Mesenchymal stem cell (in vitro differentiated cells and primary cell): ENCODE measurements around the gene CSK.
A peak's percentile ranks its signal among the peaks of the same experiment; 100 is the strongest.

Experiments
- DNase-seq: peaks from one replicate; pipeline ENCODE4 v3.0.0-alpha.2; 2013
- H2AFZ ChIP-seq: one replicate; pipeline ENCODE4 v1.6.1; 2013; ENCODE audit warnings: low read depth, mild to moderate bottlenecking, control low read depth, inconsistent platforms, low read length, moderate library complexity
- H2AK5ac ChIP-seq: 2 replicates; pipeline ENCODE4 v1.6.1; 2013; ENCODE audit warnings: low read length, moderate library complexity, mild to moderate bottlenecking, inconsistent platforms; ENCODE audit not compliant: severe bottlenecking
- H2BK120ac ChIP-seq: one replicate; pipeline ENCODE4 v1.6.1; 2013; ENCODE audit warnings: low read depth, mild to moderate bottlenecking, inconsistent platforms, low read length, moderate library complexity
- H2BK12ac ChIP-seq, 2 experiments: one replicate each; pipeline ENCODE4 v1.6.1; 2013; ENCODE audit warnings: inconsistent platforms in 2 of 2, low read length in 2 of 2, mild to moderate bottlenecking in 2 of 2, moderate library complexity in 2 of 2, control low read depth in 1 of 2
- H2BK15ac ChIP-seq: one replicate; pipeline ENCODE4 v1.6.1; 2013; ENCODE audit warnings: mild to moderate bottlenecking, low read depth, inconsistent platforms; ENCODE audit not compliant: poor library complexity, severe bottlenecking
- H2BK5ac ChIP-seq: 2 replicates; pipeline ENCODE4 v1.6.1; 2013; ENCODE audit warnings: low read depth, mild to moderate bottlenecking, low read length, control low read depth, inconsistent platforms; ENCODE audit not compliant: poor library complexity, severe bottlenecking
- H3K14ac ChIP-seq, 2 experiments: one replicate each; pipeline ENCODE4 v1.6.1; 2013; ENCODE audit warnings: inconsistent platforms in 2 of 2, low read length in 2 of 2, control low read depth in 1 of 2, mild to moderate bottlenecking in 1 of 2, moderate library complexity in 1 of 2
- H3K18ac ChIP-seq, 2 experiments: one replicate each; pipeline ENCODE4 v1.6.1; 2013; ENCODE audit warnings: inconsistent platforms in 2 of 2, low read length in 2 of 2, control low read depth in 1 of 2, low read depth in 1 of 2, mild to moderate bottlenecking in 1 of 2
- H3K23ac ChIP-seq, 2 experiments: one replicate each; pipeline ENCODE4 v1.6.1; 2013; ENCODE audit warnings: inconsistent platforms in 2 of 2, low read length in 2 of 2, mild to moderate bottlenecking in 2 of 2, moderate library complexity in 2 of 2, control low read depth in 1 of 2
- H3K27ac ChIP-seq: 2 replicates; pipeline ENCODE4 v1.5.1; 2013; ENCODE audit warnings: mild to moderate bottlenecking, moderate library complexity, low read length, control low read depth, inconsistent platforms; ENCODE audit not compliant: poor library complexity, severe bottlenecking
- H3K27me3 ChIP-seq, 2 experiments: 2 replicates each; pipeline versions ENCODE4 v1.6.1 to v1.7.0; 2013; ENCODE audit warnings: low read length in 2 of 2, mild to moderate bottlenecking in 2 of 2, moderate library complexity in 2 of 2, control low read depth in 1 of 2, inconsistent platforms in 1 of 2; ENCODE audit not compliant: control insufficient read depth in 1 of 2, insufficient read depth in 1 of 2
- H3K36me3 ChIP-seq, 2 experiments: 2 replicates each; pipeline versions ENCODE4 v1.6.1 to v1.7.0; 2013; ENCODE audit warnings: low read length in 2 of 2, control low read depth in 1 of 2, inconsistent platforms in 1 of 2, low read depth in 1 of 2, mild to moderate bottlenecking in 1 of 2; ENCODE audit not compliant: insufficient read depth in 2 of 2, control insufficient read depth in 1 of 2
- H3K4ac ChIP-seq, 2 experiments: one replicate each; pipeline ENCODE4 v1.6.1; 2013; ENCODE audit warnings: inconsistent platforms in 2 of 2, low read length in 2 of 2, mild to moderate bottlenecking in 2 of 2, moderate library complexity in 2 of 2, control low read depth in 1 of 2, low read depth in 1 of 2
- H3K4me1 ChIP-seq: 2 replicates; pipeline ENCODE4 v1.6.1; 2013; ENCODE audit warnings: low read depth, low read length, control low read depth; ENCODE audit not compliant: control insufficient read depth, insufficient read depth
- H3K4me2 ChIP-seq: 2 replicates; pipeline ENCODE4 v1.6.1; 2013; ENCODE audit warnings: low read length, mild to moderate bottlenecking, inconsistent platforms; ENCODE audit not compliant: poor library complexity, severe bottlenecking
- H3K4me3 ChIP-seq, 2 experiments: 2 replicates each; pipeline versions ENCODE4 v1.5.1 to v1.7.0; 2013; ENCODE audit warnings: low read length in 2 of 2, mild to moderate bottlenecking in 2 of 2, control low read depth in 1 of 2, low read depth in 1 of 2; ENCODE audit not compliant: insufficient read depth in 1 of 2
- H3K79me1 ChIP-seq: replicated peaks from 2 replicates; pipeline ENCODE4 v1.6.1; 2013; ENCODE audit warnings: mild to moderate bottlenecking, control low read depth, low read length, inconsistent platforms; ENCODE audit not compliant: poor library complexity, severe bottlenecking
- H3K9ac ChIP-seq: 2 replicates; pipeline ENCODE4 v1.7.0; 2013; ENCODE audit warnings: mild to moderate bottlenecking, low read length, moderate library complexity
- H3K9me3 ChIP-seq: 2 replicates; pipeline ENCODE4 v1.7.0; 2013; ENCODE audit warnings: mild to moderate bottlenecking, low read length; ENCODE audit not compliant: control insufficient read depth
- H4K8ac ChIP-seq: one replicate; pipeline ENCODE4 v1.6.1; 2013; ENCODE audit warnings: inconsistent platforms, mild to moderate bottlenecking, low read length, moderate library complexity
- H4K91ac ChIP-seq: one replicate; pipeline ENCODE4 v1.6.1; 2013; ENCODE audit warnings: mild to moderate bottlenecking, low read length, inconsistent platforms
- WGBS: methylation state at CpG from one replicate; pipeline ENCODE4 v1.1.7; 2013; ENCODE audit warnings: mixed read lengths; 5-methylcytosine and 5-hydroxymethylcytosine counted together

CSK gene

DNA sequence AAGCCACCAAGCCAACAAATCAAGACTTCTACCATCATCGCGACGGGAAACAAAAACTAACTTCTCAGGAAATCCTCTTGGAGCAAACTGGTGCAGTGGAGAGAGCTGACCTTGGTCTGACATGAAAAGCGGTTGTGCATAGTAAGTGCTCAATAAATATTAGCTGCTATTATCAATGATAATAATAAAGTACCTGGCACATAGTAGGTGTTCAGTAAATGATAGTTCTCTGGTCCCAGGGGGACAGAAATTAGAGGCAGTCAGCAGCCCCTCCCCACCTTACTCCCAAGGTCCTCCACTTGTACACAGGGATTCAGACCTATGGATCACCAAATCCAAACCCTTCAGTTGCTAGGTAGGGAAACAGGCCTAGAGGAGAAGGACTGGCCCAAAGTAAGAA, 6.0 kb upstream of the CSK start:
- no peak overlapping the region for H3K14ac ChIP-seq
- H3K23ac ChIP-seq = no peak overlapping the region
- H3K36me3 ChIP-seq = no peaks in the 10 kb centered on the region
- no peak overlapping the region for H3K18ac ChIP-seq
- H3K4me1 ChIP-seq = peaks cover 25% of the 10 kb centered on the region
- H3K27me3 ChIP-seq = no peaks in the 10 kb centered on the region
- no peak overlapping the region for H4K8ac ChIP-seq
- H3K9ac ChIP-seq = no peak overlapping the region
- no peak overlapping the region for H3K4ac ChIP-seq
- H3K4me3 ChIP-seq = no peak overlapping the region
- no peaks in the 10 kb centered on the region for H3K79me1 ChIP-seq
- no peak overlapping the region for H2AFZ ChIP-seq
- no peak overlapping the region for H2BK5ac ChIP-seq
- H2BK120ac ChIP-seq = no peak overlapping the region
- H3K27ac ChIP-seq = no peak overlapping the region
- 93% methylated on average over 3 of the region's 4 CpGs for WGBS
- H2AK5ac ChIP-seq = no peak overlapping the region
- H3K9me3 ChIP-seq = no peaks in the 10 kb centered on the region
- H3K4me2 ChIP-seq = no peak overlapping the region
- DNase-seq = no peak
- no peak overlapping the region for H2BK15ac ChIP-seq
- H4K91ac ChIP-seq = no peak overlapping the region
- no peak overlapping the region for H2BK12ac ChIP-seq

DNA sequence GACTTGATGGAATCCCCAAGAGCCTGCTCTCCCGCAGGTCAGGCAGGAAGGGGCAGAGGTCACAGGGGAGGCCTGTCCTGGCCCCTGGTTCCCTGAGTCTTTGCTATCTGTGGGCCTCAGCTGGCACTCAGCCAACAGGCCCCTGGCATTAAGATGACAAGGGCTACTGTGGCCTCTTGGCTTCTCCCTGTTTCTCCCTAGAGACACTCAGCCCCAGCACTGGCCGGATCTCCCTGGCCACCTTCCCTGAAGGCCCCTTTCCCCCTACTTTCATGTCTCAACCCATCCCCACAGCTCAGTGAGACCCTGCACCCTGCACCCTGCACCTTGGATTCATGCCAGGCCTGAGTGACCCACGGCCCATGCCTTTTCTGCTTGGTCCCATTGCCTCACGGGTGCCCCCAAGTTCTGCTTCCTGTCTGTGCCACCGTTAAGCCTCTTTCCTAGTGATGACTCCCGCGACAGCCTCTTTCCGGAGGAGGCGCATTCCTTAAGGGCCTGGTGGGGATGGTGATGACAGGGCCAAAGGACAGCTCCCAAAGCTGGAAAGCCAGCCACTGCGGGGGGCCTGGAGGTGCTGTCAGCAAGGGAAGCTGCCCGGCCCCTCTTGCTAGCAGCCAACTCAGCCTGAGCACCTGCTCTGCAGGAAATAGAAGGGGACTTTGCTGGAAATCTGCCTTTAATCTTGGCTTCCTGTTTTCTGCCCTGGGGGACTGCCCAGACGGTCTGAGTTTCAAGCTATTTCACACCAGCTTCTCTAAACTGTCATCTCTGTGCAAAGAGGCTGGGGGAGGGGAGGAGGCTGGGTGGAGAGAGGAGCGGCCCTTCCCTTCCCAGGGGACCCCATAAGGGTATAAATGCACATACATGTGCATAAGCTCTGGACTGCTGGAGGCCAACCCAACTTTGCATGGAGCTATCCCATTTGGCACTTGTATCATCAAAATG, 4.8 kb upstream of the CSK start:
- Histone ChIP-seq H3K4me1 (peaks cover 30% of the 10 kb centered on the region), H2AK5ac (no peak overlapping the region), H2BK5ac (no peak overlapping the region), H3K36me3 (no peaks in the 10 kb centered on the region), H3K18ac (peak overlapping the region; percentile 15 to 86), H3K9me3 (no peaks in the 10 kb centered on the region), H3K23ac (no peak overlapping the region), H3K9ac (no peak overlapping the region), H2BK12ac (peak overlapping the region in 1 of 2 experiments; percentile 15), H3K27me3 (no peaks in the 10 kb centered on the region), H2BK120ac (no peak overlapping the region), H4K91ac (no peak overlapping the region), H4K8ac (peak overlapping the region; percentile 40), H2BK15ac (no peak overlapping the region), H3K4me2 (no peak overlapping the region), H2AFZ (peak overlapping the region; percentile 18), H3K27ac (no peak overlapping the region), H3K4me3 (no peak overlapping the region), H3K4ac (no peak overlapping the region), H3K14ac (no peak overlapping the region), H3K79me1 (peaks cover 2% of the 10 kb centered on the region)
- 16% methylated on average over 11 of the region's 13 CpGs for WGBS
- DNase-seq = peak; percentile 41

DNA sequence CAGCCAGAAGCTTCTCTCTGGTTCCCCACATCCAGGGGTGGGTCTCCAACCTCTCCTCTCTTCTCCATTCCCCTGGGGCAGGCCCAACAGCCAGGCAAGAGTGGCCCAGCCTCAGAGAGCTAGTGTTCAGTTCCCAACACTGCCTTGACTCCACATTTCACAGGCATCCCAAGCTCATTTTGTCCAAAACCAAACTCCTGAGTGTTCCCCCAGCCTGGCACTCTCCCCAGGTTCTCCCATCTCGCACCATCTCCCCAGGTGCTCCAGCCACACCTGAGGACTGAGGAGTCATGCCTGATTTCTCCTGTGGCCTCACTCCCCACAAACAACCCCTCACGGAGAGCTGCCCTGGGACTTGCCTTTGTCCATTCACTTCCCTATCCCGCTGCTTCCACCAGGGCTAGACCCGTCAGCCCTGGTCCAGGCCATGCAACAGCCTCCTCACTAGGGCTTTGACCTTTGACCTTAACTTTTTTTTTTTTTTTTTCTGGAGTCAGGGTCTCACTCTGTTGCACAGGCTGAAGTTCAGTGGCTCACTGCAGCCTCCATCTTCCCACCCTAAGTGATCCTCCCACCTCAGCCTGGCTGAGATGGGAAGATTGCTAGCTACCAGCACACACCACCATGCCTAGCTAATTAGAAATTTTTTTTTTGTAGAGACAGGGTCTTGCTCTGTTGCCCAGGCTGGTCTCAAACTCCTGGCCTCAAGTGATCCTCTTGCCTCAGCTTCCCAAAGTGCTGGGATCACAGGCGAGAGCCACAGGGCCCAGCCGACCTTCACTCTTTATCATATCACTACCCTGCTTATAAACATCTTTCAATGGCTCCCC, 3.9 kb upstream of the CSK start:
- Histone ChIP-seq H2AFZ (no peak overlapping the region), H2BK12ac (peak overlapping the region; percentile 15 to 32), H2BK5ac (no peak overlapping the region), H3K36me3 (no peaks in the 10 kb centered on the region), H3K9ac (no peak overlapping the region), H2AK5ac (no peak overlapping the region), H3K9me3 (no peaks in the 10 kb centered on the region), H3K4me2 (no peak overlapping the region), H3K18ac (peak overlapping the region in 1 of 2 experiments; percentile 15), H2BK15ac (peak overlapping the region; percentile 62), H4K8ac (peak overlapping the region; percentile 53), H3K4me1 (peaks cover 35% of the 10 kb centered on the region), H4K91ac (peak overlapping the region; percentile 46), H3K27ac (no peak overlapping the region), H3K4ac (no peak overlapping the region), H3K23ac (no peak overlapping the region), H3K27me3 (no peaks in the 10 kb centered on the region), H3K14ac (no peak overlapping the region), H3K4me3 (no peak overlapping the region), H2BK120ac (no peak overlapping the region), H3K79me1 (peaks cover 2% of the 10 kb centered on the region)
- DNase-seq = no peak
- whole genome bisulfite sequencing = 84% methylated on average over 6 of the region's 6 CpGs

DNA sequence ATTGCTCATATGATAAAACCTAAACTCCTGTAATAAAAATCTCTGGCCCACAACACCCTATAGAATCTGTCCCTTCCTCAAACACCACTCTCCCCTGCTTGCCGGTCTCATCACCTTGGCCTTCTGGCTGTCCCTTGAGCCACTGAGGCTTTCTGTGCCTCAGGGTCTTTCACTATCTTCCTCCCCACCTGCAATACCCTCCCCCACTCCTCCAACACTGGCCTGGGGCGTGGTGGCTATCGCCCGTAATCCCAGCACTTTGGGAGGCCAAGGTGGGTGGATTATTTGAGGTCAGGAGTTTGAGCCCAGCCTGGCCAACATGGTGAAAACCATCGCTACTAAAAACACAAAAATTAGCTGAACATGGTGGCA, 3.3 kb upstream of the CSK start:
- H3K9me3 ChIP-seq = no peaks in the 10 kb centered on the region
- no peak overlapping the region for H3K23ac ChIP-seq
- H2AFZ ChIP-seq = no peak overlapping the region
- peaks cover 2% of the 10 kb centered on the region for H3K79me1 ChIP-seq
- H3K4me3 ChIP-seq = no peak overlapping the region
- no peak overlapping the region for H2BK15ac ChIP-seq
- no peak overlapping the region for H2AK5ac ChIP-seq
- H3K27ac ChIP-seq = no peak overlapping the region
- H3K14ac ChIP-seq = no peak overlapping the region
- H3K4me1 ChIP-seq = peaks cover 39% of the 10 kb centered on the region
- WGBS = 86% methylated on average over 4 of the region's 5 CpGs
- H4K8ac ChIP-seq = no peak overlapping the region
- peak overlapping the region; percentile 4 for H3K18ac ChIP-seq
- no peak overlapping the region for H3K4ac ChIP-seq
- no peak overlapping the region for H4K91ac ChIP-seq
- no peak for DNase-seq
- H3K4me2 ChIP-seq = no peak overlapping the region
- H3K36me3 ChIP-seq = no peaks in the 10 kb centered on the region
- H2BK12ac ChIP-seq = no peak overlapping the region
- no peak overlapping the region for H3K9ac ChIP-seq
- H2BK120ac ChIP-seq = no peak overlapping the region
- H3K27me3 ChIP-seq = no peaks in the 10 kb centered on the region
- no peak overlapping the region for H2BK5ac ChIP-seq
